Natural killer cell (primary cell): Measurements from ENCODE around the gene USP11. TPM values are rescaled to one million over a fixed set of nuclear protein-coding genes. Genes with fewer than 3 reads are reported as not detected.

ENCODE experiments used
- ATAC-seq, 3 donors: fragments of 150-1000 bp in 2 of 3; fragments of 200-7000 bp in 1 of 3; cut with Tn5 transposase; 1 replicate in 1 of 3; 2 replicates in 2 of 3; pipeline ENCODE4 v1.10.0; 2021; ENCODE audit warnings: mild to moderate bottlenecking in 2 of 3, moderate library complexity in 2 of 3
- DNase-seq, 2 donors: peaks; one replicate each; pipeline versions ENCODE4 v3.0.0 to v3.0.0-alpha.2; 2013 to 2021; ENCODE audit warnings: mixed read lengths in 1 of 2
- H3K27ac ChIP-seq: one replicate; pipeline ENCODE4 v1.5.1; 2013; ENCODE audit warnings: mild to moderate bottlenecking, low read length
- H3K27me3 ChIP-seq: one replicate; pipeline ENCODE4 v1.6.1; 2013; ENCODE audit warnings: low read length; ENCODE audit not compliant: control insufficient read depth, insufficient read depth
- H3K36me3 ChIP-seq: one replicate; pipeline ENCODE4 v1.6.1; 2013; ENCODE audit warnings: low read length; ENCODE audit not compliant: control insufficient read depth, insufficient read depth
- H3K4me1 ChIP-seq: one replicate; pipeline ENCODE4 v1.6.1; 2013; ENCODE audit warnings: low read length; ENCODE audit not compliant: control insufficient read depth, insufficient read depth
- H3K4me3 ChIP-seq: one replicate; pipeline ENCODE4 v1.5.1; 2013; ENCODE audit warnings: low read length
- H3K9me3 ChIP-seq: one replicate; pipeline ENCODE4 v1.6.1; 2013; ENCODE audit warnings: low read length; ENCODE audit not compliant: control insufficient read depth, insufficient read depth
- H3K27ac Mint-ChIP-seq, 2 donors: one replicate each; pipeline ENCODE4 v1.8.0; 2022; ENCODE audit warnings: mild to moderate bottlenecking in 2 of 2, mixed read lengths in 2 of 2, moderate library complexity in 1 of 2
- H3K27me3 Mint-ChIP-seq, 2 donors: one replicate each; pipeline ENCODE4 v1.8.0; 2022; ENCODE audit warnings: low read depth in 2 of 2, mixed read lengths in 2 of 2
- H3K36me3 Mint-ChIP-seq: one replicate; pipeline ENCODE4 v1.8.0; 2022; ENCODE audit warnings: mixed read lengths
- H3K4me1 Mint-ChIP-seq, 2 donors: one replicate each; pipeline ENCODE4 v1.8.0; 2022; ENCODE audit warnings: mixed read lengths in 2 of 2
- H3K4me3 Mint-ChIP-seq: one replicate; pipeline ENCODE4 v1.8.0; 2022; ENCODE audit warnings: mild to moderate bottlenecking, moderate library complexity, mixed read lengths
- H3K9me3 Mint-ChIP-seq, 2 donors: one replicate each; pipeline ENCODE4 v1.8.0; 2022; ENCODE audit warnings: mixed read lengths in 2 of 2
- CTCF ChIP-seq: fragments of 200-600 bp; IDR thresholded peaks from one replicate; pipeline ENCODE4 v1.8.0; 2022; ENCODE audit warnings: antibody characterized with exemption
- WGBS: methylation state at CpG from one replicate; pipeline ENCODE4 v1.1.7; 2013; ENCODE audit warnings: missing lambda C conversion rate; ENCODE audit not compliant: insufficient coverage; 5-methylcytosine and 5-hydroxymethylcytosine counted together
- intact Hi-C: fragments of 100-400 bp; cut with micrococcal nuclease; formaldehyde crosslinking; loops from one replicate; pipeline ENCODE4 v1.14.2; 2022
- total RNA-seq, 4 donors: library from RNA; stranded (reverse); fragments of 120-200 nt in 1 of 4; gene quantifications; one replicate each; pipeline versions ENCODE4 v1.2.3 to v1.2.4, GENCODE V29; 2013 to 2022

Gene USP11
- total RNA-seq, 3 donors from 2014 or later (not counting 1 experiment from before 2014, with no cell fraction given), result 107 to 131 (median 108) TPM

GRCh38 chrX:47296766-47297365 lies 64.1 kb downstream of the USP11 start:
- 100% methylated on average over 4 of the region's 5 CpGs for WGBS
- Mint-ChIP-seq H3K27ac (no peak overlapping the region), H3K27me3 (peaks cover 3 to 15% of the 10 kb centered on the region in 2 donors), H3K4me3 (no peak overlapping the region), H3K4me1 (no peaks in the 10 kb centered on the region), H3K36me3 (no peaks in the 10 kb centered on the region), H3K9me3 (no peaks in the 10 kb centered on the region)
- Histone ChIP-seq H3K9me3 (no peaks in the 10 kb centered on the region), H3K4me1 (no peaks in the 10 kb centered on the region), H3K27ac (no peak overlapping the region), H3K36me3 (no peaks in the 10 kb centered on the region), H3K4me3 (no peak overlapping the region), H3K27me3 (no peaks in the 10 kb centered on the region)
- ATAC-seq (no peak), DNase-seq (no peak)
- no peak for TF ChIP-seq CTCF
- intact Hi-C loops, result no loop called here

- no peaks in the 10 kb centered on the region for H3K27me3 ChIP-seq
- WGBS, result 88% methylated on average over 4 of the region's 5 CpGs
- no peak overlapping the region for H3K4me3 ChIP-seq
- no peak overlapping the region for H3K27ac ChIP-seq
- Mint-ChIP-seq H3K36me3 (no peaks in the 10 kb centered on the region), H3K9me3 (no peaks in the 10 kb centered on the region), H3K4me1 (no peaks in the 10 kb centered on the region), H3K27ac (no peak overlapping the region), H3K4me3 (no peak overlapping the region), H3K27me3 (peaks cover 0 to 5% of the 10 kb centered on the region in 2 donors)
- no peak for ATAC-seq
- TF ChIP-seq CTCF, result no peak
- no peak for DNase-seq
- H3K36me3 ChIP-seq, result no peaks in the 10 kb centered on the region
- H3K4me1 ChIP-seq, result no peaks in the 10 kb centered on the region
- H3K9me3 ChIP-seq, result no peaks in the 10 kb centered on the region
- intact Hi-C loops, result no loop called here
Observed at GRCh38 chrX:47297874-47298273, 65.1 kb downstream of the USP11 start.

Other genes starting within 250 kb of the USP11 start
- gene RGN, start 154.6 kb upstream of the USP11 start, total RNA-seq, result not detected
- gene NDUFB11, start 88.3 kb upstream of the USP11 start, total RNA-seq, result 10 to 100 TPM; 38.2 to 43.3 (median 42.3) TPM
- gene RBM10, start 87.8 kb upstream of the USP11 start, total RNA-seq, result 10 to 100 TPM; 37.5 to 43.7 (median 39.4) TPM
- 100 to 1,000 TPM; 118 to 168 (median 120) TPM for gene UBA1, start 39.2 kb upstream of the USP11 start, total RNA-seq
- gene CDK16, start 14.3 kb upstream of the USP11 start, total RNA-seq, result 100 to 1,000 TPM; 112 to 140 (median 126) TPM
- under 1 TPM; 0.35 to 0.61 (median 0.47) TPM for gene ZNF157, start 137.6 kb downstream of the USP11 start, total RNA-seq